RCC 7860 (cell line): ENCODE results near the gene RNF126.

Experiments
- DNase-seq: peaks from one replicate; pipeline ENCODE4 v3.0.0-alpha.2; 2015; ENCODE audit warnings: low spot score
- FAIRE-seq: peaks from 2 replicates; lab custom pipeline; 2012; peaks lifted over from hg19 to GRCh38; lab: Jason Lieb, UNC

The RNF126 gene

DNA sequence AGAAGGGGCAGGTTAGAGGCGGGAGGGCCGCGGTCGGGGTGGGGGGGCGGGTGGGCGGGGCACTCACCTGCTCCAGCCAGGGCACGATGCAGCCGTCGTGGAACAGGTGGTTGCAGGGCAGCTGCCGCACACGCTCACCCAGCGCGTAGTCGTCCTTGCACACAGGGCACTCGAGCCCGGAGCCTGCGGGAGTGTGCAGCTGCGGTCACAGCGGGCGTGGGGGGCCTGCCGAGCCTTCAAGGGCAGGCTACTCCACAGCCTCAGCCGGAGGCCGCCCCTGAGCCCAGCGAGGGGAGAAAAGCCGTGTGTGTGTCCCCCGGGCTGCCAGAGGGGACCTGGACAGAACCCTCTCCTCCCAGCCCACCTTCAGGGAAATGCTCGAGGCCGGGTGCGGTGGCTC is 14.7 kb downstream of the RNF126 start:
- FAIRE-seq, result no peak
- DNase-seq, result no peak

DNA sequence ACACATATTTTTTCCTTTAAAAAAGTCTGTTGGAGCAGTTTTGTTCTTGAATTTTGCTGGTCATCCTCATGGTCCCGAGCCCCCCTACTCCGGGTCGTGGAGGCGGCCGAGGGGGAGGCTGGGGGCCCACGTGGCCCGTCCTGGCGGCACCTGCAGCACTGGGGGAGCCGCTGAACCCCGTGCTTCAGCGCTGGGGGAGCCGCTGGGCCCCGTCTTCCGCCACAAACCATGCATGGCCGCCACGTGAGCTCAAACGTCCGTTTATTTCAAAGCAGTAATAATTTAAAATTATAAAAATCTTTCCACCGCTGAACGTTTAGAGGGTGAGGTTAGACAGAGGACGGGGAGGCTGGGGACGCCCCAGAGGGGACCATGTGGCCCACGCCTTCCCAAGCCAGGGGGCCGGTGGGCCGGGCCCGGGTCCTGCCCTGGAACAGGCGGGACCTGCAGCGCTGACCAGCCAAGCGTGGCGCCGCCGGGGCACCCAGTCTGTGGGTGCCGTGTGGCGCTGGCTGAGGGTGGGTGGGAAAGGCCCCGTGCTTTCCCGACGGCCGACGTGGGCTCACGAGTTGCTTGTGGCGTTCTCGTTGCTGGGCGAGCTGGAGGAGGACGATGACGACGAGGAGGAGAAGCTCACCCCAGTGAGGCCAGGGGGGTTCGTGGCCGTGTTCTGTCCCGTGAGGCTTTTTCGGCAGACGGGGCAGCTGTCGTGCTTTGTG is 15.3 kb downstream of the RNF126 start:
- FAIRE-seq (no peak), DNase-seq (no peak)

DNA sequence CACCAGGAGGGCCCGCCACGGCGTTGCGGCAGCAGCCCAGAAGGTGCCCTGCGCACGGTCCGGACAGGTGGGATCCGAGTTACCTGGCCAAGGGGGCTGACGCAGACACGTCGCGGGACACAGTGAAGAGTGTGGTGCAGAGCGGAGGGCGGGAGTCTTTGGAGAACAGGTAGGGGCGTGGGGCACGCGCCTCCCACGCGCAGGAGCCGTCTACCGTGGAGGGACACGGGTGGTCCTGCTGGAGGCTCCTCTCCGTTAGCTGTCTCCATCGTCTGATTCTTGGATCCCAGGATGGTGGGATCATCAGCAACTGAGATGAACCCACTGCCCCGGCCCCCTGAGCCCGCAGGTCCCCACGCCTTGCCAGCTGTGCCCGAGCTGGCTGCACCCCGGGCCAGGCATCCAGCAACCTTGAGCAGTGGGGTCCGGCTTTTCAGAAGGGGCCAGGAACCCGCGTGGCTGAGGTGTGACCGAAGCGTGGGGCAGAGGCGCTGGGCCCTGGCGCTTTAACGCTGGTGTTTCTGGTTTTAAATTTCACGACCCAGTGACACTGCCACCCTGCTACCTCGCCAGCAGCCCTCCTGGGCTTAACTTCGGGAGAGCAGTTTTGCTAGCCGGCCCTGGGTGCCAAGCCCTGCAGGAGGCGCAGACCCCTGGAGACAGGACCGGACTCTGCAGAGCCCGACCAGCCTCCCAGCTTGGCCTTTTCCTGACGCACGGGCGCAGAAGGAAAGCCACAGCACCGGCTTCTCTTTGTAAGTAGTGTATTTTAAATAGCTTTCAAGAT is 16.0 kb downstream of the RNF126 start:
- no peak for FAIRE-seq
- no peak for DNase-seq

DNA sequence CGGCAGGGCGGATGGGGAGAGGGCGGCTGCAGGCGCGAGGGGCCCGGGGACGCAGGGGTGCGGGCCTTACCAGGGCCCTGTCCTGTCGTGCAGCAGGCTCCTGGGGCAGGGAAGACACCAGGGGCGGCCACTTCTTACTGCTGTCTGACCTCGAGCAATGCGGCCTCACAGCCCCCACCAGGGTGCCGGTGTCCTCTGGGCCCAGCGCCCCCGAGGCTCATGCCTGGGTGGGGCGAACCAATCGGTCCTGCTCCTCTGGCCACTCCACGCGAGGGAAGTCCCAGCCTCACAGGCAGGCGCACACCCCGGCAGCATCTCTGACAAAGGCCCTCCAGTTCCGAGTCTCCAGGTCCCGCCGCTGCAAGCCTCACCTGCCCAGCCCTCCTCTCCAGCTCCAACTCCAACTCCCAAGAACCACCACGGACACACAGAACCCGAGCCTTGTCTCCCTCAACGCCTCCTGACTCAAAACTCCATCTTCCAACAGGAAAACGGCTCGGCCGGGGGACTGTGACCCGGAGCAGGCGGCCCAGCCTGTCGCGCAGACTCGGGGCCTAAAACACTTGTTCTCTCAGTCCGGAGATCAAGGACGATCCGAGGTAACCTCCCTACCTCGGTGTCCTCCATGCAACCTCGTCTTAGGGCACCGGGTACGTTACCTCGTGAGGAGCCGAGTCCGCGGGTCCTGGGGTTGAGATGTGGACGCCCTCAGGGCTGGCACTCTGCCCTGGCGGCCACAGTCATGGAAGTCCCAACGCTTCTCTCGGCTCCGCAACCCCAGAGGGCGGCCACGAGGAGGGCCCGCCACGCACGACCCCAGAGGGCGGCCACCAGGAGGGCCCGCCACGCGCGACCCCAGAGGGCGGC is 16.9 kb downstream of the RNF126 start:
- FAIRE-seq (no peak), DNase-seq (no peak)

DNA sequence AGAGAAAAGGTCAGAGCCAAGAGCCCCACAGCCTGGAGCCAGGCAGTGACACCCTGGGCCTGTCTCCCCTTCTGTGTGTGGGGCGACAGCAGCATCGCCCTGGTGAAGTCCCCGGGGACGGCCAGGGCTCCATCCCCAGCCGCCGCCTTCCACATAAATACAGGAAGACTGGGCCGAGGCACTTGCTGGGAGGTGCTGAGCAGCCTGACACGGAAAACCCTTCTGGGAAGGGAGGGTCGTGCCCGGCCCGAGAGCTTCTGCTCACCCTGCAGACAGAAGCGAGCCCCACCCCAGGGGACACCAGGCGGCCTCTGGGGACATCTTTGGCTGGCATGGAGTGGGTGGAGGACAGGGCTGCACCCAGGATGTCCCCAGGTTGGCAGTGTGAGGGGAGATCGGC is 18.2 kb downstream of the RNF126 start:
- no peak for DNase-seq
- FAIRE-seq, result no peak

DNA sequence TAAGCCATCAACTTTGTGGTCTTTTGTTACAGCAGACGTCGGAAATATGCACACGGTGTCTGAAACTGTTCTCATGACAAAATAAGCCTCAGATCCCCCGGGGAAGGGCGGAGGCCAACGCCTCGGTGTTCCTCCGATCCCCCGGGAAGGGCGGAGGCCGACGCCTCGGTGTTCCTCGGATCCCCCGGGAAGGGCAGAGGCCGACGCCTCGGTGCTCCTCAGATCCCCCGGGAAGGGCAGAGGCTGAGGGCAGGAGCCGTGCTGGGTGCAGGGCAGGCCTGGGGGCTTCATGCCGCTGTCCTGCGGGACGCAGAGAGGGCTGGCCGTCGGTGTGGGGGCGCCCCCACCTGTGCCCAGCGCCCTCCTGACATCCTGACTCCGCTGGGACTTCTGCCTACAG is 18.7 kb downstream of the RNF126 start:
- FAIRE-seq, result no peak
- DNase-seq, result no peak

DNA sequence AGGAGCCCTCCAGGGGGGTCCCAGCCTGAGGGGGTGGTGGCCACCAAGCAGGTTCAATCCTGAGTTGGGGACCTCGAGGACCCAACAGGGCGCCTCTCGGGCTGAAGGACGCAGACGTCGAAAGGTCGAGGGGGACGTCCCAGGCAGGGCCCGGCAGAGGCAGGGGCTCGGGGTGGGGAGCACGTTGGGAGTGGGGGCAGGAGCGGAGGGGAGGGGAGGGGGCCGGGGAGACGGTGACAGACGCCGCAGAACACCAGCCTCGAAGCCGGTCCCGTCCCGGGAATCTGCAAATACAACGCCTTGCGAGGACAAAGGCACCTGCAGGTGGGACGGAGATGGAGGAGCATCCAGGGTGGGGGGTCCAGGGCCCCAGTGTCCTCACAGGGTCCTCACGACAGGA is 19.3 kb downstream of the RNF126 start:
- DNase-seq, result no peak
- no peak for FAIRE-seq

DNA sequence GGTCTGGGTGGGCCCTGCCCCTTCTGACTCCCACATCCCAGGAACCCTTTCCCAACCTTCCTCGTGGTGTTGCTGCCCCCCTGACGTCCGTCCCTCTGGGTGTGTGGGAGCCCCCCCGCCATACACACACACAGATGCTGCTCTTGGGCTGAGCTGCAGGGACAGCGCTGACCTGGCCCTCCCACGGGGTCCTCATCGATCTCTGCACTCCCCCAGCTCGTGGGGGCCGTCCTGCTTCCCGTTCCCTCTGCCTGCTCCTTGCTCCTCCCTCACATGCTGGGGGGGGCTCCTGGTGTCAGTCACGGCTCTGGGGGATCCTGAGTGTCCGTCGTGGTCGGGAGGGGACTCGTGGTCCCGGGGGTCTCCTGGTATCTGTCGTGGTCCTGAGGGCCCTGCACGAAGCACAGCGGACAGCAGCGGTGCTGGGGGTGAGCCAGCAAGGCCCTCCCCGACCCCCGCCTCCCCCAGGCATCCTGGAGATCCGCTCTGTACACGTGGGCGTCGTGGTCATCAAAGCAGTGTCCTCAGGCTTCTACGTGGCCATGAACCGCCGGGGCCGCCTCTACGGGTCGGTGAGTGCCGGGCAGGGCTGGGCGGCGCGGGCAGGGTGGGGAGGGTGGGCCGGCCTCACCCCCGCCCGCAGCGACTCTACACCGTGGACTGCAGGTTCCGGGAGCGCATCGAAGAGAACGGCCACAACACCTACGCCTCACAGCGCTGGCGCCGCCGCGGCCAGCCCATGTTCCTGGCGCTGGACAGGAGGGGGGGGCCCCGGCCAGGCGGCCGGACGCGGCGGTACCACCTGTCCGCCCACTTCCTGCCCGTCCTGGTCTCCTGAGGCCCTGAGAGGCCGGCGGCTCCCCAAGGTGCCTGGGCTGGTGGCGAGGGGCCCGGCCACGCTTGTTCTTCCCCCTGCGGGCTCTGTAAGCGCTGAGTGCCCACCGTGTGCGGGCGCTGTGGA is 20.0 kb downstream of the RNF126 start:
- no peak for DNase-seq
- FAIRE-seq, result no peak

DNA sequence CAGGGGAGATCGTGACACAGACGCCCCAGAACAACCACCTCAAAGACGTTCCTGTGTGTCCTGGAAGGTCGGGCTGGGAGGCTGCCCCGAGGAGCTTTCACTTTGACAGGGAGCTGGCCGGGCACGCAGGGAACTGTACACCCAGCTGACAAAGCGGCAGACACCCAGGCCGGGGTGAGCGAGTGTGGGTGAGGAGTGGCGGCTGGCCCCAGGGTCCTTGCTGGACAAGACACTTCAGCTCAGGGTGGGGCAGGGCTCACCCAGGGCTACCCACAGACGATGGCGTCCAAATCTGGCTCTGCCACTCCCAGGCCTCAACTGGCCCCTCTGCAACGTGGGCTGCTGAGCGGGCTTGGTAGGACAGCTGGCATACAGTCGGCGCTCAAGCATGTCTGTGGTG is 21.3 kb downstream of the RNF126 start:
- FAIRE-seq (no peak), DNase-seq (no peak)

DNA sequence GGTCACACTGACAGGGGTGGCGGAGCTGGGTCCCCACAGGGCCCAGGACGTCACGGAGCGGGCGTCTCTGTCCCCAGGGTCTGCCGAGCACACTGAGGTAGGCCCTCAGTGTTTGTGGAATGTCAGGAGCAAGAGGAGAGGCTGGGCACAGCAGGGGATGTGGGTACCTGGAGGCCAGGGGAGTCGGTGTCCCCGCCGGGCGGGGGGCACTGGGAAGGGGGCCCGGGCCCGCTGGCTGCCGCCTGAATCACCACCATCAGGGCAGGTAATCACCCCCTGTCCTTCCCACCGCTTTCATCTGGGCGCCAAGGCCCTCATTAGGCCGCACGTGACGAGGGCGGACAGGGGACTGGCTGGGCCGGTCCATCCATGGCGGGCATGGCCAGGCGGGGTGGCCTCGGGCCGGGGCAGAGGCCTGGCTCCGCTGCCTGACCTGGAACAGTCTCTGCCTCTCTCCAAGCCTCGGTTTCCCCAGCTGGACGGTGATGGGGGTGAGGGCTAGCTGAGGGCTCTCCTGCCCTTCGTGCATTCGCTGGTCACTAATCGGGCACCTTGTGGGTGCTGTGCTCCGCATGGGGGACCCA is 22.3 kb downstream of the RNF126 start:
- FAIRE-seq, result no peak

DNA sequence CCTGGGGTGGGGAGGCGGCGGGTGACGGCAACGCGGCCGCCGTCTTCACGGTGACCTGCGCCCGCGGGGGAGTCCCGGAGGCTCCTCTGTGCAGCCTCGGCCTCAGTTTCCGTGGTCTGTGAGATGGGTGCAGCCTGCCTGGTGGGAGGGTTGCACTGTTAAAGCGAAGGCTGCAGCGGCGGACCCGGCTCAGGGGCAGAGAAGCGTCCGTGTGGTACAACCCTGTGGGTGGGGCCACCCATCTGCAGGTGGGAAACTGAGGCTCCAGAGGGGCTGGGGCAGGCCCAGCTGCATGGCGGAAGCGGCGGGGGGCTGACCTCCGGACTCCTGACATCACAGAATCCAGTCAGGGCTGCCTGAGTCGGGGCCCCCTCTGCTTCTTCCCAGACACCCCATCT is 22.9 kb downstream of the RNF126 start:
- DNase-seq (no peak), FAIRE-seq (no peak)

More for the DNA sequence above, 22.3 kb downstream of the RNF126 start:
- no peak for DNase-seq

DNA sequence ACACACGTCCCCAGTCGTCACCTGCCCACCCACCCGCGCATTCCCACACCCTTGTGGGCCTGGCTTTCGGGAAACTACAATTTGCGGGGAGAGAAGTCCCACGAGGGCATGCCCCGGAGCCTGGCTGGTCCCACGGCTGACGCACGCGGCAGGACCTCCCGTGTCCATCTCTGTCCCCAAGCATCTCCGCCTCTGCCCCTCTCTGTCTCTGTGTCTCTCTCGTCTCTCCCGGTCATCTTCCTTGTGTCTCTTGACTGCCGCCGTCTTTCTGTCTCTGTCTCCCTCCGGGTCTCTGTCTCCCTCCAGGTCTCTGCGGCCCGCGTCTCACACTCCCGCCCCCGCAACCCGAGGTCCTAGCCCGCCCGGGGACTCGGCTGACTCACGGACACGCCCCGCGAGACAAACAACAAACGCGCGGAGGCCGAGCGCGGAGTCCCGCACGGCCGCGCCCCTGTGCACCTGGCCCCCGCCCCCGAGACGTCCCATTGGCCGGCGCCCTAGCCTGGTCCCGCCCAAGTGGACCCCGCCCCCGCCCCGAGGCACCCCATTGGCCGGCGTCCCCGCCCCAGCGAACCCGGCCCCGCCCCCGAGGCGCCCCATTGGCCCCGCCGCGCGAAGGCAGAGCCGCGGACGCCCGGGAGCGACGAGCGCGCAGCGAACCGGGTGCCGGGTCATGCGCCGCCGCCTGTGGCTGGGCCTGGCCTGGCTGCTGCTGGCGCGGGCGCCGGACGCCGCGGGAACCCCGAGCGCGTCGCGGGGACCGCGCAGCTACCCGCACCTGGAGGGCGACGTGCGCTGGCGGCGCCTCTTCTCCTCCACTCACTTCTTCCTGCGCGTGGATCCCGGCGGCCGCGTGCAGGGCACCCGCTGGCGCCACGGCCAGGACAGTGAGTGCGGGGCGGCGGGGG is 23.5 kb downstream of the RNF126 start, which contains the start of gene FGF22:
FGF22 (plus strand) TSS at position 627 of the 908 bp plus-strand sequence; CDS start at position 674, 47 bp downstream.
- peak; percentile 62 for DNase-seq
- FAIRE-seq, result no peak

DNA sequence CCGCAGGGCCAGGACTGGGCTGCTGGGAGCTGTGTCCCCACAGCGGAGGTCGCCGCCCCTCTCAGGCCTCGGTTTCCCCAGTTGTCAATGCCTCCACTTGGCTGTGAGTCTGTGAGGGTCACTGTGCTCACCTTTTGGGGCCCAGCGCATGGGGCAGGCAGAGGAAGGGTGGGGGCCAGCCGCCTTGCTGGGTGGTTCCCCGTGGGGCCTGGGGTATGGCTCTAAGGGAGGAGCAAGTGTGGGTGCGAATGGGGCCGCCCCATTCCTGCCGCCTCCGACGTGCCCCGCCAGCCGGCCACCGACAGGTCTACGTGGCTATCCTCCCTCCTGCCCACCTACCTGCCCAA is 24.1 kb downstream of the RNF126 start:
- no peak for FAIRE-seq
- no peak for DNase-seq

DNA sequence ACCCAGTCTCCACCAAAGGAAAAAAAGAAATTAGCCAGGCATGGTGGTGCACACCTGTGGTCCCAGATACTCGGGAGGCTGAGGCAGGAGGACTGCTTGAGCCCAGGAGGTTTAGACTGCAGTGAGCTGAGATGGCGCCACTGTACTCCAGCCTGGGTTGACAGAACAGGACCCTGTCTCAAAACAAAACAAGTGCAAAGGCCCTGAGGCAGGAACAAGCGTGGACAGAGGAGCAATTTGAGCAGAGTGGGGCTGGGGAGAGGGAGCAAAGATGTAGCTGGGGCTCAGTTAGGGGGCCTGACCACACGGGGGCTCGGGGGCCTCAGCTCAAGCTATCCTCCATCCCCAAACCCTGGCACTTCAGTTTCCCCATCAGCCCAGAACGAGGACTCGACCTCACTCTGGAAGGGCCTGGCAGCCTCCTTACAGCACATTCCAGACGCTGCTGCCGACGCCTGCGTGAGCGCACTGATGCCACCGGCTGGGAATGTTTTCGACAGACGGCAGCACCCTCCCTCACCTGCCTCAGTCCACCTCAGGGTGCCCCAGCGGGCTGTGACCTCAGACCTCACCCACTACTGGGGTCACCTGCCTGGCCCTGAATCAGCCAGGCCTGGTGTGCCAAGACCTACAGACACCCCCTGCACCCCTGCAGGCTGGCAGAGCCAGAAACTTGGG is 27.9 kb downstream of the RNF126 start:
- FAIRE-seq (no peak), DNase-seq (no peak)

DNA sequence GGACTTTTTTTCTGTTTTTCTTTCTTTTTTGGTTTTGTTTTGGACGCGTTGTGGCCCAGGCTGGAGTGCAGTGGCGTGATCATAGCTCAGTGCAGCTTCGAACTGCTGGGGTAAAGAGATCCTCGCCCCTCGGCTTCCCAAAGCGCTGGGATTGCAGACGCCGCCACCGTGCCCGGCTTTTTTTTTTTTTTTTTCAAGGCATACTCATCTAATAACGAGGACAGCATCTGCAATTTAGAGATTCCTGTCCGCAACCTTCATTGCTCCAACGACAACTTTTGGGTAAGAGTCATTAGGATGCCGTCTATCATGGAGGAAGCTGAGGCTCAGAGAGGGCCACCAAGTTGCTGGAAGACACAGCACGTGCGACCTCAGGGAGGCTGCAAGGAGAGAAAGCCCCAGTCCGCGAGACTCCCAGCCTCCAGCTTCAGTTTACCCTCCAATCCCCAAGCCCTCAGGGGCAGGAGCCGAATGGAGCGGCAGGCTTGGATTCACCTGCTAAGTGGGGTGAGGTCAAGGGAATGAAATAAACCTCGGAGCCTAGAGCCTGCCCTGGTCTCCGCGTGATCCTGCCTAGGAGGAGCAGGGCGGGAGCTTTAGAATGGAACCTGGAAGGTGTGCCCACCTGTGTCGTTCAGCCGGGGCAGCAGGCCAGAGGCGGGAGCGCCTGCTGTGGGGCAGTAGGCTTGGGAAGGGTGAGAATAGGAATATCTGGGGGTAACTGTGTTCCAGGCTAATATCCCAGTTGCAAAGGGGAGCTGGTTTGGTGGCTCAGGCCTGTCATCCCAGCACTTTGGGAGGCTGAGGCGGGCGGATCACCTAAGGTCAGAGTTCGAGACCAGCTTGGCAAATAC is 29.0 kb downstream of the RNF126 start:
- FAIRE-seq (no peak), DNase-seq (no peak)

DNA sequence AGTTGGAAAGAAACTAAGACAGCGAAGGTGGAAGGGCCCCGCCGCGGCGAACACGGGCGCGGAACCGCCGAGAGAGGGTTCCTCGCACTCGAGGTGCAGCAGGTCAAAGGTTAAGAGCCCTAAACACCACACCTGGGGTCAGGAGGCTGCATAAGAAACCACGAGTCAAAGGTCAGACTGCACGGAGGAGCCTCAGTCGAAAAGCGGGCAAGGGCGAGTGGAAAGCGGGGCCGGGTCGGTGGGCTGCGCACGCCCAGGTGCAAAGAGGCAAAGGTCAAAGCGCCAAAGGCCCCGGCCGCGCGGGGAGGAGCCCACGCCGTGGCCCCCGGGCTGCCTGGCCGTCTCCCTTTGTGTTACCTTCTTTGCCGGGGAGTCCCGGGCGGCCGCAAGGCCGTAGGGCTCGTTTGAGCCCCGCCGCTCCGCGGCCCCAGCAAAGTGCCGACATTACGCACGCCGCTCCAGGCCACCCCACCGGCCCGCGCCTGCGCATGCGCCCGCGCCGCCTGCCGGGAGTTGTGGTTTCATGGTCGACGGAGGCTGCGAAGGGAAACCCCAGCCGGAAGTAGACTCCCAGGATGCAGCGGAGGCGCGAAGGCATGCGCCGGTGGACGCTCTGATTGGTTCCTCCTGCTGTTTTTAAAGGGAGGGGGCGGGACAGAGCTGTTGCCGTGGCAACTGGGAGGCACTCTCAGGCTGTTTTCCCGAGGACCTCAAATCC is 29.8 kb downstream of the RNF126 start, which contains the start of gene POLRMT:
POLRMT (minus strand) TSS at position 470 of the 718 bp plus-strand sequence; CDS start at position 445, 25 bp downstream.
- DNase-seq, result peak; percentile 95
- peak; percentile 63 for FAIRE-seq
